Naive thymus-derived CD8-positive, alpha-beta T cell (primary cell): ENCODE results near the gene RUNX2. TPM values are rescaled to one million over a fixed set of nuclear protein-coding genes. Genes with fewer than 3 reads are reported as not detected.
"Not testable (repeated sequence)": the region's sequence is repeated elsewhere in the genome, so short reads cannot be mapped to it uniquely, and the experiment has no call there.

Experiments used
- ATAC-seq, 2 donors: fragments of 150-1000 bp; cut with Tn5 transposase in 1 of 2; sonication (Bioruptor Pico), chemical (Tn5 transposase) in 1 of 2; 1 replicate in 1 of 2; 2 replicates in 1 of 2; pipeline ENCODE4 v1.10.0; 2021; ENCODE audit warnings: mild to moderate bottlenecking in 2 of 2, moderate library complexity in 2 of 2
- POLR2A ChIA-PET: fragments of 350-600 bp; sonication (Branson Sonifier 250); formaldehyde crosslinking; loops from one replicate; lab custom pipeline; 2021; ENCODE audit warnings: antibody characterized with exemption; lab: Charles Lee
- DNase-seq, 10 donors: peaks; one replicate each; pipeline versions ENCODE4 v3.0.0 to v3.0.0-alpha.2; 2020 to 2022
- H3K27ac Mint-ChIP-seq, 10 donors: one replicate each; pipeline ENCODE4 v1.8.0; 2020 to 2022; ENCODE audit warnings: mild to moderate bottlenecking in 10 of 10, mixed read lengths in 10 of 10, moderate library complexity in 4 of 10, inconsistent platforms in 1 of 10
- H3K27me3 Mint-ChIP-seq, 5 donors: one replicate each; pipeline ENCODE4 v1.8.0; 2021 to 2022; ENCODE audit warnings: mixed read lengths in 5 of 5
- H3K36me3 Mint-ChIP-seq, 3 donors: one replicate each; pipeline ENCODE4 v1.8.0; 2020 to 2022; ENCODE audit warnings: mixed read lengths in 3 of 3, mild to moderate bottlenecking in 2 of 3, inconsistent platforms in 1 of 3
- H3K4me1 Mint-ChIP-seq, 4 donors: one replicate each; pipeline ENCODE4 v1.8.0; 2021 to 2022; ENCODE audit warnings: mixed read lengths in 4 of 4
- H3K4me3 Mint-ChIP-seq, 10 donors: one replicate each; pipeline ENCODE4 v1.8.0; 2020 to 2022; ENCODE audit warnings: mild to moderate bottlenecking in 10 of 10, mixed read lengths in 10 of 10, moderate library complexity in 6 of 10, inconsistent platforms in 1 of 10
- H3K9me3 Mint-ChIP-seq, 9 donors: one replicate each; pipeline ENCODE4 v1.8.0; 2020 to 2022; ENCODE audit warnings: mixed read lengths in 9 of 9, mild to moderate bottlenecking in 3 of 9, inconsistent platforms in 1 of 9, moderate library complexity in 1 of 9
- polyA plus RNA-seq, 3 donors: library from polyadenylated mRNA; unstranded; fragments of 300-500 nt; fragmentation: Illumina TruSeq; gene quantifications; one replicate each; pipeline ENCODE4 v1.2.3, GENCODE V29; 2021
- total RNA-seq, 8 experiments: library from RNA in 2 of 8; stranded (reverse) in 2 of 8; gene quantifications; one replicate each; pipeline ENCODE4 v1.2.3 and lab custom pipeline; 2021 to 2026

RUNX2 gene
- total and polyA plus RNA-seq, 5 experiments from 2014 or later = 31.3 to 44.3 (median 36.7) TPM

DNA sequence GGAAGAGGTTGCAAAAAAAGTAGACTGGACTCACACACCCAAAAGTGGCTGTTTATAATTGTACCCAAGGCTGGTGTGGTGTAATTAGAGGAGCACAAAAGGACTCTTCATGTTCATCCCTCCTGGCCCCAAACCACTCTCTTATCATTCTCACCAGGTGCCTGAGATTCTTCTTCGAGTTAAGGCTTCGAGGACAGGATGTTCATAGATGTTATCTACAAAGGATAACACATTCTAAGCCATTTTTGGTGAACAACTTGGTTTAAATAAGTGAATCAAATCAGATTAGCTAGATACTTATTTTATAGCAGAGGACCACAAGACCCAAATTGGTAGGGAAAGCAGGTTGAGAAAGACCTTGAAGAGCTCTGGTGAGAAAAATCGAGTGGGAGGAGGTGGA, 122.7 kb downstream of the RUNX2 start:
- POLR2A ChIA-PET = no interaction called here
- DNase-seq = peak in 2 of 10 donors; percentile 27 to 38
- peaks cover 12 to 69% (median 13%) of the 10 kb centered on the region in 3 donors for H3K36me3 Mint-ChIP-seq
- peak overlapping the region in 9 of 10 donors; percentile 5 to 66 (median 38) for H3K4me3 Mint-ChIP-seq
- ATAC-seq = peak; percentile 49 to 79
- no peaks in the 10 kb centered on the region for H3K9me3 Mint-ChIP-seq
- H3K4me1 Mint-ChIP-seq = peaks cover 28 to 60% (median 57%) of the 10 kb centered on the region in 4 donors
- no peaks in the 10 kb centered on the region for H3K27me3 Mint-ChIP-seq
- H3K27ac Mint-ChIP-seq = peak overlapping the region in 5 of 10 donors; percentile 11 to 80 (median 50)

DNA sequence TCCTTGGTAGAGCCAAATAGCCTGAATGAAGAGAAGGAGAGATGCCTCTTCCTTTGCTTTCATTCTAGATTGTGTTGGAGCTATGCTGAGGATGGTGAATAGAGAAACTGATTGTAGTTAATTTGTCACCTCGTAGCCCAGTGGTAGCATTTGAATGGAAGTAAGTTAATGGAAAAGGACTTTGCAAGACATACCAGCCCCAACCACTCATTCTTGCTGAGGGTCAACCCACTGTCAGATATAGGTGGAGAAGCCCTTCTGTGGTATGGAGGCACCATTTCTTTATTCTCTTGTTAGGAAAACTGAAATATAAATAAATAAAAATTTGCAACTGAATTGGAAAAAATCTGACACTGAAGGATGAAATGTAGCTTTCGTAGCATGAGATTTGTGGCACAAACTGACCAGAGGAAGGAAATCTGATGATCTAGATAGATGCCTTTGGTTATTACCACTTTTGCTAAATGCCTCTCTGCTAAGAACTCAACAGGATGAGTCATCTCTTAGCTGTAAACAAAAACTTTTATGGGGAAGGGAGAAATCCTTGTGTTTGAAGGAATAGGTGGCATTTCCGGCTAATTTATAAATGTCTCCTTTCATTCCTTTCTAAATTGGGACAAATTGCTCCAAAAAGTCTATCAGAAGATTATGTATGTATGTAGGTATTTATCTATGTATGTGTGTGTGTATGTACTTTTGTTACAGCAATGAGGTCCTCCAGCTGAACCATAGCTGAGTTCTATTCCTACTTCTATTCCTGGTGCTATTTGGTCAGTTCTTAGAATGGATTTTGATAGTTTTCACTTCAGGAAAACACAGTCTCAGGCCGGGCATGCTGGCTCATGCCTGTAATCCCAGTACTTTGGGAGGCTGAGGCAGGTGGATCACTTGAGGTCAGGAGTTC, 126.1 kb downstream of the RUNX2 start:
- ATAC-seq (no peak), DNase-seq (no peak)
- H3K9me3 Mint-ChIP-seq = no peaks in the 10 kb centered on the region
- peaks cover 12 to 50% (median 22%) of the 10 kb centered on the region in 3 donors for H3K36me3 Mint-ChIP-seq
- H3K4me1 Mint-ChIP-seq = peaks cover 27 to 48% (median 35%) of the 10 kb centered on the region in 4 donors
- H3K4me3 Mint-ChIP-seq = no peak overlapping the region
- H3K27ac Mint-ChIP-seq = peak overlapping the region in 1 of 10 donors; percentile 4
- no peaks in the 10 kb centered on the region for H3K27me3 Mint-ChIP-seq
- POLR2A ChIA-PET = interaction anchor here (0.9 kb wide), 1 partner anchor 30 kb away, joined by 3 read pairs; no protein-coding TSS in a partner anchor

DNA sequence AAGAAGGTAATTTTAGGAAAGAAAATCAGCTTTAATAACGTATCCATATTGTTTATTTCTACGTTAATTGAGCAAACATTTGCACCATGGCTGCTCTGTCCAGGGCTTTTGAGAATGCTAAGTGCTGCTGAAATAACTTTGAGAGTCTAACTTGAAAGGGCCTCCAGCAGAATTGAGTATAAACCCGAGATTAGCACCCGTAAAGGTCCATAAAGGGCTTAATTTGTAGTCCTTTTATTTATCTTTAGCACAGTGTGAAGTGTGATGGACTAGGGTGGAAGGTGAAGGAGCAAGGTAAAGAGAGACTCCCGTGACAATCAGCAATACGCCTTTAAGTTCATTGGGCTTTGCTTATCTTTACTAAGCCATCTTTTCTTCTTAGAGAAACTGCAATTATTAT, 127.3 kb downstream of the RUNX2 start:
- DNase-seq (no peak), ATAC-seq (no peak)
- no peak overlapping the region for H3K4me3 Mint-ChIP-seq
- H3K27me3 Mint-ChIP-seq = no peaks in the 10 kb centered on the region
- H3K9me3 Mint-ChIP-seq = no peaks in the 10 kb centered on the region
- no peak overlapping the region for H3K27ac Mint-ChIP-seq
- POLR2A ChIA-PET = no interaction called here
- peaks cover 21 to 38% (median 26%) of the 10 kb centered on the region in 4 donors for H3K4me1 Mint-ChIP-seq
- peaks cover 12 to 46% (median 17%) of the 10 kb centered on the region in 3 donors for H3K36me3 Mint-ChIP-seq

DNA sequence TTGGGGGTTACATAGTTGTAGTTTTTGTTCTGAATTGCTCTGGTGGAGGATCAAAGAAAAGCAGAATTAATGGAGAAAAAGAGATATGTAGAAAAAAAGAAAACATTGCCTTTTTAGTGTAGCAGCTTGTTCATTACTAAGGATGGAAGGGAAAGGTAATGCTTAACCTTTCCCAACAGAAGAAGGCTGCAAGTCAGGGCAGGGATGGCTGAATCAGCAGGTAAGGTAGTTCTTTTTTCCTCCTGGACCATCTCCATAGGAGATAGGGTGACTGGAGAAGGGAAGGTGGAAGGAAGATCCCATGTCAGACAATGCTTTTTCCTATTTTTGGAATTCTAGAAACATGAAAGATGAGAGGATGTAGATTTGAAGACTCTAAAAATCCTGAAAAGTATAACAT, 129.0 kb downstream of the RUNX2 start:
- H3K27ac Mint-ChIP-seq = no peak overlapping the region
- POLR2A ChIA-PET = no interaction called here
- peaks cover 0 to 35% (median 10%) of the 10 kb centered on the region in 3 donors for H3K36me3 Mint-ChIP-seq
- peaks cover 7 to 21% (median 11%) of the 10 kb centered on the region in 4 donors for H3K4me1 Mint-ChIP-seq
- no peaks in the 10 kb centered on the region for H3K27me3 Mint-ChIP-seq
- DNase-seq (no peak), ATAC-seq (no peak)
- no peaks in the 10 kb centered on the region for H3K9me3 Mint-ChIP-seq
- no peak overlapping the region for H3K4me3 Mint-ChIP-seq

DNA sequence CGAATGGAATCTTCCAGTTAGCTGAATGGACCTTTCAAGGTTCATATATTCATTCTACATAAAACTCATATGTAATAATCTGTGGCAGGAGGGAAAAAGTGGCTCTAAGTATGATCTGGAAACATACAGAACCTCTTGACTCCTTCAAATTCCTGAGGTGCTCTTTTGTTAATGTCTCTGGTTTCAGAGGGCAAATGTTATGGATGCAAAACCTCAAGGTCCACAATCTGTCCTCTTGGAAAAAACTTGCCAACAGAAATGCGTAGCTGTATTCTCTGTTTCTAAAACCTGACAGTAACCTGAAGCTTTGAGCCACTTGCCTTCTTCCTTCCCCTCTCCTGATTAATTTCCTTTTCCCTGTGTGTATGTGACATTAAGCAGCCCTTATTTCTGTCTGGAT, 130.5 kb downstream of the RUNX2 start:
- Mint-ChIP-seq H3K9me3 (no peaks in the 10 kb centered on the region), H3K27me3 (no peaks in the 10 kb centered on the region), H3K36me3 (peaks cover 0 to 31% (median 10%) of the 10 kb centered on the region in 3 donors), H3K27ac (no peak overlapping the region), H3K4me3 (no peak overlapping the region), H3K4me1 (peaks cover 6 to 12% (median 11%) of the 10 kb centered on the region in 4 donors)
- POLR2A ChIA-PET = no interaction called here
- DNase-seq (no peak), ATAC-seq (no peak)

DNA sequence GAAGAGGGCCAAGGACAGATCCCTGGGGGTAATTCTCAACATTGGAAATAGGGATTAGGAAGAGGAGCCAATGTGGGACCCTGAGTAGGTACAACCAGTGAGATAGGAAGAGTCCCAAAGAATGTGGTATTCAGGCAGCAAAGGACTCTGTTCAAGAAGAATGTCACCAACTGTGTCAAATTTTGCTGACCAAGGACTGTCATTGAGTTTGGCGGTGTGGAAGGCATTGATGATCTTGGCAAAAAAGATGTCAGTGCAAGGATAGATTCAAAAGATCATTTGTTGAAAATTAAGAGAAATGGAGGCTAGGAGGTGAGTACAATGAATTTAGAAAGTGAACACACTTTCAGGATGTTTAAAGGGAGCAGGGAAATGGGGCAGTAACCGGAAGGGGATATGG, 132.0 kb downstream of the RUNX2 start:
- no peak overlapping the region for H3K27ac Mint-ChIP-seq
- no peaks in the 10 kb centered on the region for H3K27me3 Mint-ChIP-seq
- peaks cover 0 to 22% (median 10%) of the 10 kb centered on the region in 3 donors for H3K36me3 Mint-ChIP-seq
- H3K4me1 Mint-ChIP-seq = peaks cover 6 to 12% (median 11%) of the 10 kb centered on the region in 4 donors
- no peak for DNase-seq
- POLR2A ChIA-PET = no interaction called here
- ATAC-seq = no peak
- H3K4me3 Mint-ChIP-seq = no peak overlapping the region
- no peaks in the 10 kb centered on the region for H3K9me3 Mint-ChIP-seq

DNA sequence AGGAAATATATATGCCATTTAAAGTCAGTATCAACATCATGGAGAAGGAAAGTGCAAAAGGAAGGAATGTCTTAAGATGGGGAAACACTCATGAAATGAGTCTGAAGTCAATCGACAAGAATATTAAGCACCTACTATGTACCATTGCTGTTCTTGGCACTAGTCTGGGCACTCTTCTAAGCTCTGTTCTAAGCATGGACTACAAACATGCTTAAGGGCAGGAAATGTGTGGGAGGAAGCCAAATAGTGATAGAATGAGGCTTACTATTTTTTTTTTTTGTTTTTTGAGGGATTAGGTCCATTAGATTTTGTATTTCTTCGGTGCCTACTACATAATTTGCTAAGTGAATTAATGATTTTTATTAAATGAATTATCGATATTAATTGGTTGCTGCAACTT, 133.4 kb downstream of the RUNX2 start:
- peaks cover 0 to 23% (median 8%) of the 10 kb centered on the region in 3 donors for H3K36me3 Mint-ChIP-seq
- ATAC-seq (peak in 1 of 2 donors; percentile 35), DNase-seq (peak in 1 of 10 donors; percentile 3)
- no peak overlapping the region for H3K27ac Mint-ChIP-seq
- H3K27me3 Mint-ChIP-seq = no peaks in the 10 kb centered on the region
- peaks cover 5 to 11% (median 10%) of the 10 kb centered on the region in 4 donors for H3K4me1 Mint-ChIP-seq
- POLR2A ChIA-PET = interaction anchor here (0.7 kb wide), 1 partner anchor 987 kb away, joined by 3 read pairs; no protein-coding TSS in a partner anchor
- no peaks in the 10 kb centered on the region for H3K9me3 Mint-ChIP-seq
- H3K4me3 Mint-ChIP-seq = no peak overlapping the region

DNA sequence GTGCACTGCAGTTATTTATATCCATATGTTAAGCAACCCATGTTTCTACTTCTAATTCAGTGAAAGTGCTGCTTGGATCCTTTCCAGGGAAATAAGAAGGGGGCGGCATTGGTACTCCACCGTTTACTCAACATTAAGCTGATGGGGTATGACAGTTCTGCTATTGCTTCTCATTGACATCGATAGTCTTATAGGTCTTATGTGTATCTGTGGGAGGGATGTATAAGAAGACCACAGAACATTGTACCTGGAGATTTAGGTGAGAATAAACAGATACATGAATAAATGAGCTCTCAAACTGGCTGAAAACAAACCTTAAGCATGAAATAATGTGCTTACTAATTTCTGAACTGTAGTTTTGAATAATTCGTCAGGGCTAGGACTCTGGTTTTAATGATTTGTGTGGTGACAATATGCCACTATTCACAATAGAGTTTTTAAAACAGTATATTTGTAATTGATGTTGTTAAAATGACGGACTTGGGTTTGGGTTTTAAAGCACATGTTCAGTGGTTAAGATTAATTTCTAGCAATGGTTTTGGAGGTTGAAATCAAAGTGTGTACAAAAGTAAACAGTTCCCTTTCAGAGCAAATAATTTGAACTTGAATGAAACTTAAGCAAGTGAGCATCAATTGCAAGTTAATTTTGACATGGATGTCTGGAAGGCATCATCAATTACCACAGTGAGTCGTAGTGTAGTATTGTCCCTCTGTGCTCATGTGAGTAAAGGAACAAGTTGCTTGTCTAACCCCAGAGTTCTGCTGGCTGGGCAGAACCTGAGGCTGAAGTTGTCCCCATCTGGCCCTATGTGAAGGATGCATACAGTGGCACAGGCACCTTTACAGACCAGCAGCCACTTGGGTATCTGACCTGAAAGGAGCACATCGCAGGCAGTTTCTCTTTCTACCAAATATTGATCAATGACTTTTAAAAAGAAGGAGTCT, 134.3 kb downstream of the RUNX2 start:
- Mint-ChIP-seq H3K36me3 (peaks cover 0 to 21% (median under 1%) of the 10 kb centered on the region in 3 donors), H3K9me3 (no peaks in the 10 kb centered on the region), H3K4me1 (peaks cover 2 to 15% (median 7%) of the 10 kb centered on the region in 4 donors), H3K27me3 (no peaks in the 10 kb centered on the region), H3K27ac (peak overlapping the region in 1 of 10 donors; percentile 33), H3K4me3 (no peak overlapping the region)
- no peak for ATAC-seq
- DNase-seq = no peak
- POLR2A ChIA-PET = interaction anchor here (0.7 to 0.8 kb wide), 2 partner anchors 812 to 988 kb away, joined by 3 to 9 read pairs; no protein-coding TSS in a partner anchor

DNA sequence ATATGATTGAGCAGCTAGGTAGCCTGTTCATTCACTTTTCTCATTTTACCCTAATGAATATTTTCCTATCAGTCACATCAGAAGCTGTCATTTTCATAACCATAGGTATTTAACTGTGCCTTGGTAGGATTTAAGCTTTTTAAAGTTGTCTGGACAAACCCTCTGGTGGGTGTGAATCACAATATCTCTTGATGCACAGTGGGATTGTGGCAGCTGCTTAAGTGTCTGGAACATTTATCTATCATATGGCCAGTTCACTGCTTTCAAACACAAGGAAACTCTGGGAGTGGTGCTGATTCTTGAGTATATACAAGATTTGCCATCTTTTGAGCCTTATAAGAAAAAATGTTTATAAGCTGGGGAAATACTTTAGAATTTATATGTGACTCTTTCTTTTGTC, 136.6 kb downstream of the RUNX2 start:
- no peaks in the 10 kb centered on the region for H3K27me3 Mint-ChIP-seq
- DNase-seq (no peak), ATAC-seq (no peak)
- H3K36me3 Mint-ChIP-seq = peaks cover 0 to 28% (median 7%) of the 10 kb centered on the region in 3 donors
- peak overlapping the region in 1 of 10 donors; percentile 14 for H3K27ac Mint-ChIP-seq
- H3K4me1 Mint-ChIP-seq = peaks cover 10 to 24% (median 12%) of the 10 kb centered on the region in 4 donors
- no peak overlapping the region for H3K4me3 Mint-ChIP-seq
- POLR2A ChIA-PET = no interaction called here
- no peaks in the 10 kb centered on the region for H3K9me3 Mint-ChIP-seq

DNA sequence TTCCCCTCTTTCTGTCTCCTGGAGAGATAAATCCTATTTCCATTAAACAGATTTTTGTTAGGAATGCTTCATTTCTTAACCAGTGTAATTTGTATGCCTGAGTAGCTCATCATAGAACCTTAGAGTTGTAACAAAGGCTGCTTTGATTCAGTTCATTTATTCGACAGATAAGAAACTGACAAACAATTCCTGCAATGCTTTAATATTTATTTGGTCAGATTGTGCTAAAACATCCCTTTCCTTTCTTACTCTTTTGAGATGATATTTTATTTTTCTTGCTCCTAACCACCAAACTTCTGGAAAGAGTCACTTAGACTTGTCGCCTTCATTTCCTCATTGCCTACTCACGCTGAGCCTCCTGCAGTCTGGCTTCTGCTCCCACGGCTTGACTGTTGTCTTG, 138.6 kb downstream of the RUNX2 start:
- no peak for ATAC-seq
- no peak overlapping the region for H3K27ac Mint-ChIP-seq
- POLR2A ChIA-PET = no interaction called here
- H3K9me3 Mint-ChIP-seq = no peaks in the 10 kb centered on the region
- DNase-seq = no peak
- no peaks in the 10 kb centered on the region for H3K27me3 Mint-ChIP-seq
- no peak overlapping the region for H3K4me3 Mint-ChIP-seq
- H3K4me1 Mint-ChIP-seq = peaks cover 12 to 24% (median 17%) of the 10 kb centered on the region in 4 donors
- peaks cover 0 to 48% (median 18%) of the 10 kb centered on the region in 3 donors for H3K36me3 Mint-ChIP-seq

DNA sequence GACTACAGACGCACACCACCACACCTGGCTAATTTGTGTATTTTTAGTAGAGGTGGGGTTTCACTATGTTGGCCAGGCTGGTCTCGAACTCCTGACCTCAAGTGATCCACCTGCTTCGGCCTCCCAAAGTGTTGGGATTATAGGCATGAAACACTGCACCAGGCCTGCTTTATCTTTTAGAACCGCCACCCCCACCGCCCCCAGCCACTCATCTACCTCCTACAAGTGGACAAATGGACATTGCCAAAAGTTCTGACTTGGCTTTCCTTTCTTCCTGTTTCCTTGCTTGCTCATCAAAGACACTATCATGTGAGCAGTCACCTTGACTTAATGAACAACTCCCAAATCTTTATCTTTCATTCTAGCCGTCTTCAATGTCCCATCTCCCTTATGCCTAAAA, 139.3 kb downstream of the RUNX2 start:
- POLR2A ChIA-PET, H3K9me3 Mint-ChIP-seq, ATAC-seq, DNase-seq, H3K4me3 Mint-ChIP-seq, H3K27me3 Mint-ChIP-seq: not testable (repeated sequence)
- H3K27ac Mint-ChIP-seq = peak overlapping the region in 1 of 10 donors; percentile 3
- H3K36me3 Mint-ChIP-seq = peaks cover 4 to 46% (median 18%) of the 10 kb centered on the region in 3 donors
- peaks cover 10 to 20% (median 15%) of the 10 kb centered on the region in 4 donors for H3K4me1 Mint-ChIP-seq

DNA sequence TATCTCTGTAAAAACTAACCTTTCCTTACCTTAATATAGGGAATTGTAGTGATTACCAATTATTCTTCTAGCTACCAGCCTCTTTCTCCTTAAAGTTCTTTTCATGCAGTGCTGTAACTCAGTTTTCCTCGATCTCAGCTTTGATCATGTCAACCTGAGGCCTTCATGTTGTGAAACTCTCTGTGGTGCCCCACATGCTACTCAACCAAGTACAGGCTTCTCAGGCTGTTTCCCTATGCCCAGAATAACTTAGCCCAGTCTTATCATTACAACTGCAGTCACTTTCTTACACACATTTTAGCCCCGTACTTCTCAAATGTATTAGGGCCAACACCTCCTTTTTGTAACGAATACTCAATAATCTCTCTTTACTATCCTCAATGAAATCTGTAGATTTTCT, 139.7 kb downstream of the RUNX2 start:
- no peak for ATAC-seq
- POLR2A ChIA-PET = no interaction called here
- Mint-ChIP-seq H3K9me3 (no peaks in the 10 kb centered on the region), H3K4me1 (peaks cover 6 to 20% (median 15%) of the 10 kb centered on the region in 4 donors), H3K4me3 (no peak overlapping the region), H3K36me3 (peaks cover 5 to 47% (median 18%) of the 10 kb centered on the region in 3 donors), H3K27me3 (no peaks in the 10 kb centered on the region), H3K27ac (peak overlapping the region in 1 of 10 donors; percentile 3)
- no peak for DNase-seq
